Activated T-helper 2 cell treated with anti-CD3 and anti-CD28 coated beads, Interferon-gamma antibody, Interleukin-2, Interleukin-4, amounts not matched to agents 10 μg/mL and 5 μg/mL and 100 μg/mL, durations not matched to agents 14 hours and 24 hours and 36 hours (primary cell): ENCODE data around the gene RAB37. TPM values are rescaled to one million over a fixed set of nuclear protein-coding genes. Genes with fewer than 3 reads are reported as not detected.

Experiments used
- DNase-seq: peaks from one replicate; pipeline ENCODE4 v3.0.0; 2021; ENCODE audit warnings: low spot score
- H3K27ac Mint-ChIP-seq: one replicate; pipeline ENCODE4 v1.8.0; 2021; ENCODE audit warnings: mixed read lengths
- H3K27me3 Mint-ChIP-seq: one replicate; pipeline ENCODE4 v1.8.0; 2021; ENCODE audit warnings: low read depth, mixed read lengths
- H3K36me3 Mint-ChIP-seq: one replicate; pipeline ENCODE4 v1.8.0; 2021; ENCODE audit warnings: low read depth, mixed read lengths
- H3K4me1 Mint-ChIP-seq: one replicate; pipeline ENCODE4 v1.8.0; 2021; ENCODE audit warnings: low read depth, mixed read lengths
- H3K4me3 Mint-ChIP-seq: one replicate; pipeline ENCODE4 v1.8.0; 2021; ENCODE audit warnings: low read depth, mild to moderate bottlenecking, moderate library complexity, mixed read lengths
- H3K9me3 Mint-ChIP-seq: one replicate; pipeline ENCODE4 v1.8.0; 2021; ENCODE audit warnings: mixed read lengths
- intact Hi-C: fragments of 100-400 bp; cut with micrococcal nuclease; formaldehyde crosslinking; loops from one replicate; pipeline ENCODE4 v1.15.1; 2023
- total RNA-seq: library from RNA; stranded (reverse); gene quantifications from 2 replicates; pipeline ENCODE4 v1.2.3, GENCODE V29; 2022

RAB37 gene
- total RNA-seq, 1 donor from 2014 or later = 9.7 TPM

- DNase-seq = no peak
- Mint-ChIP-seq H3K9me3 (no peaks in the 10 kb centered on the region), H3K27ac (peak overlapping the region; percentile 87), H3K4me1 (peaks cover 53% of the 10 kb centered on the region), H3K27me3 (no peaks in the 10 kb centered on the region), H3K4me3 (peak overlapping the region; percentile 97), H3K36me3 (peaks cover 43% of the 10 kb centered on the region)
- intact Hi-C loops = no loop called here
Measured at GRCh38 chr17:74750327-74751069, 13.4 kb downstream of the RAB37 start.

- Mint-ChIP-seq H3K27me3 (no peaks in the 10 kb centered on the region), H3K27ac (peak overlapping the region; percentile 43), H3K4me3 (peak overlapping the region; percentile 51), H3K9me3 (no peaks in the 10 kb centered on the region), H3K4me1 (peaks cover 49% of the 10 kb centered on the region), H3K36me3 (peaks cover 43% of the 10 kb centered on the region)
- intact Hi-C loops = no loop called here
- DNase-seq = no peak
Measured at GRCh38 chr17:74752415-74752814, 15.4 kb downstream of the RAB37 start.

DNA sequence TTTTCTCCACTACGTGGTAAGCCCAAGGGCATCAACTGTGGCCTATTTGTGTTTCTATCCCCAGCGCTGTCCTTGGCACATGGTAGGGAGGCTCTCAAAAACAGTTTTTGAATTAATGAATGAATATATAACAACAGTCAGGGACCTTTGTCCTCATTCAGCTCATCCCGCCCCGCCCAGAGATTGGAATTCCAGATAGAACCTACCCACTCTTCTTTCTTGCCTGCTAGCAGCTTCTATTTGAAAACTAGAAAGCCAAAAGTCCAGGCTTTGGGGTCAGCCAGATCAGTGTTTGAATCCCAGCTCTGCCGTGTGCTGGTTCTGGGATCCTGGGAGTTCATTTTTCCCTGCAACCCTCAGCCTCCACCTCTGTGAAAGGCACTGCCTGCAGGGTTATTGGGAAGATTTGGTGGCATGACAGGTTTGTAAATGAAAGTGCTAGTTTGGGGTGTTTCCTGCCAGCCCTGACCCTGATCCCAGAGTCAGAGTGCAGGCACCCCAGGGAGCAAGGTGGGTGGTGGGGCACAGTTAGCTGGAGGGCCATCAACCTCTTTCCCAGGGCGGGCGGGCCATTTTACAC is 15.9 kb downstream of the RAB37 start:
- peak overlapping the region; percentile 43 for H3K27ac Mint-ChIP-seq
- no peak for DNase-seq
- H3K4me1 Mint-ChIP-seq = peaks cover 48% of the 10 kb centered on the region
- H3K27me3 Mint-ChIP-seq = no peaks in the 10 kb centered on the region
- no peaks in the 10 kb centered on the region for H3K9me3 Mint-ChIP-seq
- peaks cover 43% of the 10 kb centered on the region for H3K36me3 Mint-ChIP-seq
- H3K4me3 Mint-ChIP-seq = peak overlapping the region; percentile 51
- intact Hi-C loops = no loop called here

DNA sequence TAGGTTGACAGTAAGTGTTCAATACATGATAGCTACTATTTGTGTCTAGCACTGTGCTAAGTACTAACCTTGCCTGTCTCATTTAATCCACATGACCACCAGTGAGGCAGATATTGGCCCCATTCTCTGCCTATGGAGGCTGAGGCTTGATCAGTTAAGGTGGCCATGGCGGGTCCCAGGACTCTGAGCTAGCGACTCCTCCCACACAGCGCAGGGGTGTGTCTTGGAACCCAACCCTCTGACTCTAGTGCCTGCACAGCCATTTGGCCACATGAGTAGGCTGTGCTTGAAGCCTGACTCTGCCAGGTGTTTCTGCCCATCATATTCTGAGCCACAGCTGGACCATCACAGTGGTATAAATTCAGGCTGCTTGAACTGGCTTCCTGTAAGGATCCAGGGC is 17.8 kb downstream of the RAB37 start:
- H3K27ac Mint-ChIP-seq = peak overlapping the region; percentile 17
- no peak overlapping the region for H3K4me3 Mint-ChIP-seq
- no peaks in the 10 kb centered on the region for H3K9me3 Mint-ChIP-seq
- DNase-seq = no peak
- H3K36me3 Mint-ChIP-seq = peaks cover 38% of the 10 kb centered on the region
- no peaks in the 10 kb centered on the region for H3K27me3 Mint-ChIP-seq
- H3K4me1 Mint-ChIP-seq = peaks cover 64% of the 10 kb centered on the region
- intact Hi-C loops = no loop called here

GRCh38 chr17:74755533-74755932 is 18.5 kb downstream of the RAB37 start:
- intact Hi-C loops = no loop called here
- no peaks in the 10 kb centered on the region for H3K9me3 Mint-ChIP-seq
- H3K27ac Mint-ChIP-seq = peak overlapping the region; percentile 26
- no peaks in the 10 kb centered on the region for H3K27me3 Mint-ChIP-seq
- no peak overlapping the region for H3K4me3 Mint-ChIP-seq
- no peak for DNase-seq
- peaks cover 32% of the 10 kb centered on the region for H3K36me3 Mint-ChIP-seq
- peaks cover 67% of the 10 kb centered on the region for H3K4me1 Mint-ChIP-seq

DNA sequence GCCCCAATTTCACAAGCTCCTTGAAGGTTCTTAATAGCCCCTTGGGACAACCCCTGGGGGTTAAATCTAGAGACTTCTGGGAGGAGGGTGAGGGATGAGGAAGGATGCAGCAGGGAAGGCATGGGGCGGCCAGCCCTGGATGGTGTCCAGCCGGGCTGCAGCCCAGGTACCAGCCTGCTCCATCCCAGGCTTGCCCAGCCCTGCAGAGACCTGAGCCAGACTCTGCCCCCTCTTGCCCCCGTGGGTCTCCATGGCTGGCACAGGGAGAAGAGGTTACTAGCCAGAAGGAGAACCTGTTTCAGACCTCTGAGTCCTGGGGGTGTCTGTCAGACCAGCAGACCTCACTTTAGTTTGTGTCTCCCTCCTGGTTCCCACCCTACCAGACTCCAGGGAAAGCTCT is 19.8 kb downstream of the RAB37 start:
- H3K27ac Mint-ChIP-seq = no peak overlapping the region
- intact Hi-C loops = no loop called here
- no peak overlapping the region for H3K4me3 Mint-ChIP-seq
- H3K27me3 Mint-ChIP-seq = no peaks in the 10 kb centered on the region
- H3K36me3 Mint-ChIP-seq = peaks cover 19% of the 10 kb centered on the region
- no peak for DNase-seq
- H3K4me1 Mint-ChIP-seq = peaks cover 60% of the 10 kb centered on the region
- H3K9me3 Mint-ChIP-seq = no peaks in the 10 kb centered on the region

DNA sequence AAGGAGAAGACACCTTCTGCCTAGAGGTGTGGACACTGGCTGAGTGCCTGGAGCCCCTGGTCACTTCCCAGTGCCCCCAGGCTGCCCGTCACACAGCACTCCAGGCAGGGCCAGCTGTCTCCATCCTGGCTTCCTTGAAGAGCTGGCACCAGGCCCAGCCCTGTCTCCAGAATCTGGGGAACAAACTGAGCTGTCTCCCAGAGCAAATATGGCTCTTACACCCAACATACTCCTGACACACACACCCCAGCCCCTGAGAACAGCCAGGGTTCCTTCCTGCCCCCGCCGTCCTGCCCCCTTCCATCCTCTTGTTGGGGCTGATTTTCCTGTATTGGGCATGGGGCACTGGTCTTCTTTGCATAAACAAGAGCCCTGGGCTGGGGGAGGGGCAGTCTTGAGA is 20.4 kb downstream of the RAB37 start:
- peaks cover 55% of the 10 kb centered on the region for H3K4me1 Mint-ChIP-seq

DNA sequence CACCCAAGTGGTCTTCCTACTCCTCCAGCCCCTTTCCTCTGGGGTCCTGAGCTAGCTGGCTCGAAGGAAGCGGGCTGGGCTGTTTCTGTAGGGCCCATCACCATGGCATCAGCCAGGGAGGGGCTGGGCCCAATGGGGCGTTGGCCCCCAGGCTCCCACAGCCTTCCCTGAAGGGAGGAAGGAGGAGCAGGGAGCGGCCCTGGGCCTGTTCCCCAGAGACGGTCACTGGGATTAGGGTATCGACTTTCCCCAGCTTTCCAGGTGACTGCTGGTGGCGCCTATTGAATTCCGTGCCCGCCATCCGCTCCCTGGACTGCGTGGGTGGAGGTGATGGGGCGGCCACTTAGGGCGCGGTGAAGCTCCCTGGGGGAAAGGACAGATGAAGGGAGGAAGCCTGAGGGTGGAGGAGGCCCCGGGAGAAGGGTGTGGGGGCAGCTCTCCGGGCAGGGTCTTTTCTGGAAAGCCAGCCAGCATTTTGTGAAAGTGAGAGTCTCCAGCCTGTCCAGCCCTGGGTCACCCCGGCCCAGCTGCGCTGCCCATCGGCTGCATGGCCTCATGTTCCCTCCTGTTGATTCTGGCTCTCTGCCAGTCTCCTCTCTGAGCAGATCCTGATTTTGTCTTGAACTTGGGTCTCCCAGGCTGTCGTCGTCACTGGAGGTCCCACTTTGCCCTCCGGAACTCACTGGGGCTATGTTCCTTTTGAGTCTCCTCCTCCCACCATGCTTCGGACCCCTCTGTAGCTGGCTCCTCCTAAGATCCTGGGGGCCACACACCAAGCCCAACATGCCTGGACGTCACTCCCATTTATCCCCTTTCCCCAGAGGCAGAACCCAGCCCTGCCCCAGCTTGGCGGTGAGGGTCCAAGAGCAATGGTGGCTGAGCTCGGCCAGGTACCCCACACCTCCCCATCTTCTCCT is 21.1 kb downstream of the RAB37 start:
- Mint-ChIP-seq H3K4me1 (peaks cover 48% of the 10 kb centered on the region), H3K9me3 (no peaks in the 10 kb centered on the region), H3K27me3 (no peaks in the 10 kb centered on the region), H3K27ac (peak overlapping the region; percentile 65), H3K36me3 (peaks cover 15% of the 10 kb centered on the region), H3K4me3 (peak overlapping the region; percentile 41)
- intact Hi-C loops = no loop called here
- DNase-seq = no peak

More for the DNA sequence above, 20.4 kb downstream of the RAB37 start:
- peaks cover 16% of the 10 kb centered on the region for H3K36me3 Mint-ChIP-seq
- DNase-seq = no peak
- peak overlapping the region; percentile 17 for H3K27ac Mint-ChIP-seq
- no peak overlapping the region for H3K4me3 Mint-ChIP-seq
- intact Hi-C loops = no loop called here
- H3K27me3 Mint-ChIP-seq = no peaks in the 10 kb centered on the region
- H3K9me3 Mint-ChIP-seq = no peaks in the 10 kb centered on the region

- no peak for DNase-seq
- H3K9me3 Mint-ChIP-seq = no peaks in the 10 kb centered on the region
- H3K27ac Mint-ChIP-seq = peak overlapping the region; percentile 65
- intact Hi-C loops = loop anchor here (1.0 kb wide), 1 partner anchor 10 kb away; no protein-coding TSS in a partner anchor
- H3K4me1 Mint-ChIP-seq = peaks cover 45% of the 10 kb centered on the region
- no peaks in the 10 kb centered on the region for H3K27me3 Mint-ChIP-seq
- peak overlapping the region; percentile 41 for H3K4me3 Mint-ChIP-seq
- H3K36me3 Mint-ChIP-seq = peaks cover 13% of the 10 kb centered on the region
Measured at GRCh38 chr17:74758848-74759168, 21.8 kb downstream of the RAB37 start.

GRCh38 chr17:74759243-74759801 is 22.3 kb downstream of the RAB37 start:
- Mint-ChIP-seq H3K4me1 (peaks cover 45% of the 10 kb centered on the region), H3K27ac (peak overlapping the region; percentile 65), H3K4me3 (peak overlapping the region; percentile 41), H3K27me3 (no peaks in the 10 kb centered on the region), H3K36me3 (peaks cover 13% of the 10 kb centered on the region), H3K9me3 (no peaks in the 10 kb centered on the region)
- intact Hi-C loops = loop anchor here (1.0 kb wide), 1 partner anchor 10 kb away; no protein-coding TSS in a partner anchor
- DNase-seq = peak; percentile 53

GRCh38 chr17:74759941-74760340 is 22.9 kb downstream of the RAB37 start:
- Mint-ChIP-seq H3K27ac (peak overlapping the region; percentile 65), H3K27me3 (no peaks in the 10 kb centered on the region), H3K4me3 (peak overlapping the region; percentile 33), H3K9me3 (no peaks in the 10 kb centered on the region), H3K4me1 (peaks cover 41% of the 10 kb centered on the region), H3K36me3 (peaks cover 14% of the 10 kb centered on the region)
- intact Hi-C loops = loop anchor here (1.0 kb wide), 1 partner anchor 11 kb away; no protein-coding TSS in a partner anchor
- DNase-seq = no peak

GRCh38 chr17:74760404-74761105 is 23.5 kb downstream of the RAB37 start:
- DNase-seq = no peak
- peaks cover 13% of the 10 kb centered on the region for H3K36me3 Mint-ChIP-seq
- H3K4me1 Mint-ChIP-seq = peaks cover 37% of the 10 kb centered on the region
- no peaks in the 10 kb centered on the region for H3K27me3 Mint-ChIP-seq
- no peak overlapping the region for H3K4me3 Mint-ChIP-seq
- intact Hi-C loops = no loop called here
- no peak overlapping the region for H3K27ac Mint-ChIP-seq
- no peaks in the 10 kb centered on the region for H3K9me3 Mint-ChIP-seq
